Thyroid gland (tissue), 4 donors: ENCODE results near the gene NPPA. TPM values are rescaled to one million over a fixed set of nuclear protein-coding genes. Genes with fewer than 3 reads are reported as not detected.

Source experiments
- DNase-seq, 2 donors: peaks; one replicate each; pipeline ENCODE4 v3.0.0-alpha.2; 2019
- H3K27ac ChIP-seq, 3 donors: fragments of 200-600 bp; sonication (generic); 1 replicate in 2 of 3; 2 replicates in 1 of 3; pipeline ENCODE4 v1.5.1; 2016 to 2019; ENCODE audit warnings: mild to moderate bottlenecking in 1 of 3, moderate library complexity in 1 of 3
- H3K27me3 ChIP-seq: fragments of 200-600 bp; sonication (generic); one replicate; pipeline ENCODE4 v1.5.1; 2019
- H3K36me3 ChIP-seq, 2 donors: fragments of 200-600 bp; sonication (generic); one replicate each; pipeline ENCODE4 v1.5.1; 2016 to 2019
- H3K4me1 ChIP-seq, 2 donors: fragments of 200-600 bp; sonication (generic); one replicate each; pipeline ENCODE4 v1.5.1; 2017 to 2019
- H3K4me3 ChIP-seq, 3 donors: fragments of 200-600 bp; sonication (generic); replicated peaks in 1 of 3; 1 replicate in 2 of 3; 2 replicates in 1 of 3; pipeline ENCODE4 v1.5.1; 2016; ENCODE audit warnings: mild to moderate bottlenecking in 1 of 3
- H3K9me3 ChIP-seq: fragments of 200-600 bp; sonication (generic); one replicate; pipeline ENCODE4 v1.5.1; 2017
- POLR2A ChIP-seq, 2 donors: fragments of 450-650 bp; IDR thresholded peaks; one replicate each; pipeline ENCODE4 v1.6.1; 2017; ENCODE audit warnings: antibody characterized with exemption in 2 of 2, mild to moderate bottlenecking in 2 of 2, moderate library complexity in 1 of 2
- WGBS, 2 donors: methylation state at CpG; one replicate each; pipeline ENCODE4 v1.1.5; 2017; 5-methylcytosine and 5-hydroxymethylcytosine counted together
- intact Hi-C: fragments of 100-400 bp; cut with DNase I; formaldehyde crosslinking; loops from one replicate; pipeline ENCODE4 v1.15.1; 2023
- small RNA-seq: library from RNA; depleted of rRNA; stranded (forward); fragments of <200 nt; gene quantifications from one replicate; pipeline ENCODE3, GENCODE V24; 2016
- total RNA-seq, 4 donors: library from RNA; depleted of rRNA; stranded (reverse); fragments of >200 nt; gene quantifications; one replicate each; pipeline ENCODE4 v1.2.3, GENCODE V29; 2016
- TF ChIP-seq, protein P1 (sequence below), 6 experiments: fragments of 200-600 bp in 3 of 6; fragments of 450-650 bp in 3 of 6; sonication (generic) in 3 of 6; IDR thresholded peaks; one replicate each; pipeline ENCODE4 v1.5.1; 2016 to 2019; ENCODE audit warnings: antibody characterized with exemption in 6 of 6, mild to moderate bottlenecking in 2 of 6, inconsistent platforms in 1 of 6, moderate library complexity in 1 of 6

Gene NPPA
- total RNA-seq, 4 donors from 2014 or later, result not detected

DNA sequence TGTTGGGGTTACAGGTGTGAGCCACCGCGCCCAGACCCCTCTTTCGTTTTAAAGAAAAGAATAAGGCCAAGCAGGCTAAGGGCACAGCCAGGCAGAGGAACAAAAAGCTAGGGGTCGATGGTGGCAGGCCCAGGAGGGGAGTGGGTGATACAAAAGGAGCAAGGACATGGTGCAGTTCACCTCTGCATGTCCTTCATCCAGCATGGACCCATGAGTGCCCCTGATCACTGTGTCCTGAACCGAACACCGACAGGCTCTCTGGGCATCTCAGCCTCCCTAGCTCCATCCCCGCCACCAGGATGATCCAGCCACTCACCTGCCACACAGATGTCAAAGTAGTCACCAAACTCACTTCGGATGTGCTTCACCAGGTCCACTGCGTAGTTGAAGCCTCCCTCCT lies 47.7 kb downstream of the NPPA start:
- Histone ChIP-seq H3K27me3 (no peaks in the 10 kb centered on the region), H3K9me3 (no peaks in the 10 kb centered on the region), H3K4me3 (no peak overlapping the region), H3K4me1 (peaks cover 65 to 81% of the 10 kb centered on the region in 2 donors), H3K27ac (no peak overlapping the region), H3K36me3 (peaks cover 20 to 22% of the 10 kb centered on the region in 2 donors)
- TF ChIP-seq POLR2A (IDR thresholded peaks at IDR 0.05), result no peak
- TF ChIP-seq, protein P1, sequence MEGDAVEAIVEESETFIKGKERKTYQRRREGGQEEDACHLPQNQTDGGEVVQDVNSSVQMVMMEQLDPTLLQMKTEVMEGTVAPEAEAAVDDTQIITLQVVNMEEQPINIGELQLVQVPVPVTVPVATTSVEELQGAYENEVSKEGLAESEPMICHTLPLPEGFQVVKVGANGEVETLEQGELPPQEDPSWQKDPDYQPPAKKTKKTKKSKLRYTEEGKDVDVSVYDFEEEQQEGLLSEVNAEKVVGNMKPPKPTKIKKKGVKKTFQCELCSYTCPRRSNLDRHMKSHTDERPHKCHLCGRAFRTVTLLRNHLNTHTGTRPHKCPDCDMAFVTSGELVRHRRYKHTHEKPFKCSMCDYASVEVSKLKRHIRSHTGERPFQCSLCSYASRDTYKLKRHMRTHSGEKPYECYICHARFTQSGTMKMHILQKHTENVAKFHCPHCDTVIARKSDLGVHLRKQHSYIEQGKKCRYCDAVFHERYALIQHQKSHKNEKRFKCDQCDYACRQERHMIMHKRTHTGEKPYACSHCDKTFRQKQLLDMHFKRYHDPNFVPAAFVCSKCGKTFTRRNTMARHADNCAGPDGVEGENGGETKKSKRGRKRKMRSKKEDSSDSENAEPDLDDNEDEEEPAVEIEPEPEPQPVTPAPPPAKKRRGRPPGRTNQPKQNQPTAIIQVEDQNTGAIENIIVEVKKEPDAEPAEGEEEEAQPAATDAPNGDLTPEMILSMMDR (IDR thresholded peaks at IDR 0.05), result no peak
- DNase-seq, result no peak
- 96 to 98% methylated on average over 9 of the region's 9 CpGs for WGBS, 2 donors
- intact Hi-C loops, result loop anchor here (10.0 kb wide), 1 partner anchor 145 kb away; the partner anchor contains the start of genes FBXO2 and FBXO44

DNA sequence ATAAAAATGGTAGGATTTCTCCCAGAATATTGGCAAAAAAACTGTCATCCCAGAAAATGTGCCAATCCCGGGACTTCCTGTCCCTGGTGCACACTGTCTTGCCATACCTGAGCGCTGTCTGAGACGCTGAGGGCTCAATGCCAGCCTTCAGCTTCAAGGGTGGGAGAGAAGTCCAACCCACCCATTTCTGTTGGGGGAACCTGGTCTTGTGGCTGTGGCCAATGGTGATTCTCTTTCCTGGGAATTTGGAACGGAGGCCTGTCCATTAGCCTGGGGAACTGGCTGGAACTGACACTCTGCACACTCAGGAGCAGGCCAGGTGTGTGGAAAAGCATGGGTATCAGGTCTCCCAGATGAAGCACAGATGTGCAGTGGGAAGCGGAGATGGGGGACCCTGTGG lies 48.5 kb downstream of the NPPA start:
- peaks cover 28 to 30% of the 10 kb centered on the region in 2 donors for H3K36me3 ChIP-seq

DNA sequence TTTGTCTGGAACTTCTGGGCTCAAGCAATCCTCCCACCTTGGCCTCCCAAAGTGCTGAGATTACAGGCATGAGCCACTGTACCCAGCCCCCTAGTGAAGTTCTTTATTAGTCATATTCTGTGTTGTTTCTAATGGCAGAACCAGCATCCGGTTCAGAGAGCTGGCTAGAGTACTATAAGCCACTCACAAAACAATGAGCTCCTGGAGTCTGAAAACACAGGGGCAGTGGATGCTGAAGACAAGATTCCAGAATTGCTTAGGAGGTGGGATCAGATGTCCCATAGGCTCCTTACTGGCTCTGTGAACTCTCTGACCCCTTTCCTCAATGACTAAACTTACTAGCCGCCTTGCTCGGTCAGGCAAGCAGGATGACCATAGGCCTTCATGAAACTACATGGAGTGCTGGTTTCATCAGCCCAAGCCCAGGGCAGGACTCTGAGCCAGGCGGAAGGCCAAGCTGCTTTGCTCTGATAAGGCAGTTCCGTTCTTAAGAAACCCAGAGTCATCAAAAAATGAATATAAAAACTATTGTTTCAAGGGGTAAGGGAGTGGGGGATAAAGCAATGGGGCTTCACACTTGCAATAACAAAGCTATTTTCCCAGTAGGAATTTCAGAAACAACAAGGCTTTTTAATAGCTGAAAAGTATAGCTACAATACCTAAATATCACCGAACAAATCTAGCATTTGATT lies 49.9 kb downstream of the NPPA start:
- peak overlapping the region; percentile 51 to 91 (median 84) for H3K27ac ChIP-seq
- intact Hi-C loops, result no loop called here
- TF ChIP-seq, protein P1 (IDR thresholded peaks at IDR 0.05), result no peak
- no peak for TF ChIP-seq POLR2A (IDR thresholded peaks at IDR 0.05)
- peaks cover 43 to 68% of the 10 kb centered on the region in 2 donors for H3K4me1 ChIP-seq
- H3K27me3 ChIP-seq, result no peaks in the 10 kb centered on the region
- peaks cover 36 to 38% of the 10 kb centered on the region in 2 donors for H3K36me3 ChIP-seq
- H3K4me3 ChIP-seq, result no peak overlapping the region
- no peaks in the 10 kb centered on the region for H3K9me3 ChIP-seq
- DNase-seq, result peak; percentile 70 to 73
- WGBS, 2 donors, result 49 to 55% methylated on average over 5 to 6 of the region's 6 CpGs

More for the DNA sequence above, 48.5 kb downstream of the NPPA start:
- 99 to 100% methylated on average over 5 of the region's 5 CpGs for WGBS, 2 donors
- H3K9me3 ChIP-seq, result no peaks in the 10 kb centered on the region
- H3K4me1 ChIP-seq, result peaks cover 57 to 80% of the 10 kb centered on the region in 2 donors
- no peak for TF ChIP-seq POLR2A (IDR thresholded peaks at IDR 0.05)
- TF ChIP-seq, protein P1 (IDR thresholded peaks at IDR 0.05), result no peak
- no peak for DNase-seq
- intact Hi-C loops, result no loop called here
- H3K27me3 ChIP-seq, result no peaks in the 10 kb centered on the region
- H3K27ac ChIP-seq, result peak overlapping the region in 2 of 3 donors; percentile 17 to 84
- no peak overlapping the region for H3K4me3 ChIP-seq

DNA sequence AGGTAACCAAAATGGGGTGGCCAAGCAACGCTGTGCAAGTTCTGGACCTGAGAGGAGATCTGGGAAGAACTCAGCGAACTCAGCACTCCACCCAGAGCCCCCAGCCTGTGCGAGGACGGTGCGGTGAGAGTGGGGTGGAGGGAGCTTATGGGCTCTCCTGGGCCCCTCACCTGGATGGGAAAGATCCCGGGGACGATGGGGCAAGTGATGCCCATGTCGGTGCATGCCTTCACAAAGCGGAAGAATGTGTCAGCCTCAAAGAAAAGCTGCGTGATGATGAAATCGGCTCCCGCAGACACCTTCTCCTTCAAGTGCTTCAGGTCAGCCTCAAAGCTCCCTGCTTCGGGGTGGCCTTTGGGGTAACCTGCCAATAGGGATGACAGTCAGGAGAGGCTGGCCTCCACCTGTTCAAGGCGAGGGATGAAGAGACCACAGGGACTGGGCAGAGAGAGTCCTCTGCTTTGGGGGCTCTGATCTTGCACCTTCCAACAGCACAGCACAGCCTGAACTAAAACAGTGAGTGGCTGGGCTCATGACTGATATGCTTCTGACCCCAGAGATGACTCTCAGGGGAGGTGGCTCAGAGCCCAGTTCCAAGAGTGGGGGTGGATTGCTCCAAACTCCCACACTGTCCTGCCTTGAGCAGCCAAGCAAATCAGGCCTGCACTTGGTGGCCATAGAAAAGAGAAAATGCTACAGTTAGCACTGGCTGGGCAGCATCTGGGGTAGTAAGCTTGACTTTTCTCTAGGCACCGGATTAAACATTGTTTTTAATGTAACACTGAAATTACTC lies 51.4 kb downstream of the NPPA start:
- DNase-seq, result peak; percentile 97 to 98
- intact Hi-C loops, result no loop called here
- Histone ChIP-seq H3K4me1 (peaks cover 33 to 65% of the 10 kb centered on the region in 2 donors), H3K27me3 (no peaks in the 10 kb centered on the region), H3K9me3 (no peaks in the 10 kb centered on the region), H3K27ac (peak overlapping the region; percentile 79 to 91 (median 84)), H3K36me3 (peaks cover 38 to 45% of the 10 kb centered on the region in 2 donors), H3K4me3 (no peak overlapping the region)
- TF ChIP-seq POLR2A (IDR thresholded peaks at IDR 0.05), result peak in 1 of 2 donors; percentile 69
- TF ChIP-seq, protein P1 (IDR thresholded peaks at IDR 0.05), result no peak
- 42 to 59% methylated on average over 15 of the region's 15 CpGs for WGBS, 2 donors

Small RNA genes lying within 50 kb of the gene (small RNA-seq; reads per million reads assigned to genes)
- gene RF02156 (not detected), gene RF02157 (not detected), gene RF02158 (not detected)

Other genes with a start within 250 kb of the NPPA start
- gene FBXO2, start 193.4 kb downstream of the NPPA start, total RNA-seq, result 1 to 10 TPM; 4.3 to 9.9 (median 6.7) TPM
- gene FBXO44, start 192.9 kb downstream of the NPPA start, total RNA-seq, result 10 to 100 TPM; 33.1 to 40.9 (median 34.4) TPM
- gene FBXO6, start 183.6 kb downstream of the NPPA start, total RNA-seq, result 10 to 100 TPM in 2 of 4 donors, 1 to 10 TPM in 2; 8.1 to 10.9 (median 10.3) TPM
- gene MAD2L2, start 166.6 kb downstream of the NPPA start, total RNA-seq, result 10 to 100 TPM; 12.0 to 43.9 (median 21.5) TPM
- not detected for gene DRAXIN, start 156.1 kb downstream of the NPPA start, total RNA-seq
- gene AGTRAP, start 111.6 kb downstream of the NPPA start, total RNA-seq, result 10 to 100 TPM; 35.6 to 72.4 (median 63.6) TPM
- gene C1orf167, start 85.6 kb downstream of the NPPA start, total RNA-seq, result 1 to 10 TPM in 1 of 4 donors, under 1 TPM in 1, not detected in 2; 0.22 to 6.3 TPM
- gene MTHFR, start 41.8 kb downstream of the NPPA start, total RNA-seq, result 10 to 100 TPM; 52.8 to 96.9 (median 65.6) TPM
- gene CLCN6, start 41.6 kb downstream of the NPPA start, total RNA-seq, result 10 to 100 TPM; 14.8 to 38.4 (median 16.9) TPM
- gene NPPB, start 11.2 kb upstream of the NPPA start, total RNA-seq, result not detected
- gene KIAA2013, start 78.6 kb upstream of the NPPA start, total RNA-seq, result 10 to 100 TPM; 74.6 to 98.0 (median 84.0) TPM
- 100 to 1,000 TPM in 1 of 4 donors, 10 to 100 TPM in 3; 64.4 to 107 (median 80.8) TPM for gene PLOD1, start 86.9 kb upstream of the NPPA start, total RNA-seq
- 100 to 1,000 TPM in 2 of 4 donors, 10 to 100 TPM in 2; 80.0 to 131 (median 111) TPM for gene MFN2, start 132.7 kb upstream of the NPPA start, total RNA-seq
- gene MIIP, start 171.7 kb upstream of the NPPA start, total RNA-seq, result 10 to 100 TPM; 17.7 to 39.1 (median 30.6) TPM
- not detected for gene TNFRSF8, start 215.5 kb upstream of the NPPA start, total RNA-seq